ENCODE measurements around the gene MAPKBP1. TPM values are rescaled to one million over a fixed set of nuclear protein-coding genes. Genes with fewer than 3 reads are reported as not detected.

MAPKBP1 gene
- total and polyA plus RNA-seq, 2 of the 4 experiments (the other 2 are of a cell fraction), result 12.5 to 15.3 TPM

GRCh38 chr15:41843571-41843970 lies 69.3 kb downstream of the MAPKBP1 start:
- H4K8ac ChIP-seq (ENCODE audit: low read depth in 2 of 2, low read length in 2 of 2), result no peak overlapping the region
- no peaks in the 10 kb centered on the region for H3K27me3 ChIP-seq (ENCODE audit: control insufficient read depth, insufficient read depth, low read length)
- no peak overlapping the region for H2AK5ac ChIP-seq (ENCODE audit: low read depth, low read length)
- WGBS, 2 experiments (ENCODE audit: extremely low coverage in 2 of 2, insufficient read length in 1 of 2), result 100% methylated on average over 1 of the region's 10 CpGs; no CpG with 5 or more reads in 1 of the 2 experiments
- DNase-seq (no peak), ATAC-seq (ENCODE audit: low read depth) (no peak)
- no peak overlapping the region for H3K14ac ChIP-seq (replicated peaks; ENCODE audit: low read depth, low read length)
- H3K4me2 ChIP-seq (ENCODE audit: low read depth, low read length), result no peak overlapping the region
- no peak overlapping the region for H3K27ac ChIP-seq (ENCODE audit: insufficient read depth, low read length)
- peak overlapping the region; percentile 39 for H2AK9ac ChIP-seq (replicated peaks; ENCODE audit: low read depth, low read length, poor library complexity)
- dilution Hi-C loops (cut with HindIII; ENCODE audit: low sequenced_read_pairs, unreplicated experiment) (no loop called here), intact Hi-C loops (cut with micrococcal nuclease) (no loop called here), in situ Hi-C loops (cut with MboI; ENCODE audit: low sequenced_read_pairs) (no loop called here)
- 0 out of 2 replicates have a peak, but pooled peaks cover 9% of the 10 kb centered on the region for H4K20me1 ChIP-seq (ENCODE audit: insufficient read depth, low read length)
- no peak overlapping the region for H4K91ac ChIP-seq (ENCODE audit: insufficient read depth, low read depth, low read length)
- no peak overlapping the region for H3K4ac ChIP-seq (ENCODE audit: low read depth, low read length)
- no peak overlapping the region for H2BK20ac ChIP-seq (ENCODE audit: low read depth, low read length)
- H2BK5ac ChIP-seq (ENCODE audit: low read depth, low read length, poor library complexity, severe bottlenecking), result no peak overlapping the region
- no peak overlapping the region for H3K4me3 ChIP-seq (ENCODE audit: insufficient read depth, low read depth, low read length)
- H4K5ac ChIP-seq (ENCODE audit: low read depth, low read length), result no peak overlapping the region
- peak overlapping the region; percentile 32 for H2AFZ ChIP-seq (replicated peaks; ENCODE audit: low read length, poor library complexity)
- ChIA-PET POLR2A (ENCODE audit: unreplicated experiment) (no interaction called here), CTCF (no interaction called here)
- TF ChIP-seq MAFK (IDR thresholded peaks at IDR 0.05; ENCODE audit: low read depth, low read length), result no peak
- TF ChIP-seq NFE2L2 (IDR thresholded peaks at IDR 0.05; ENCODE audit: low read depth, low read length), result no peak
- no peak for TF ChIP-seq POLR2A (IDR thresholded peaks at IDR 0.05; ENCODE audit: low read depth, low read length)
- no peak for TF ChIP-seq RFX5 (IDR thresholded peaks at IDR 0.05; ENCODE audit: low read depth, low read length)
- no peak for TF ChIP-seq FOS (IDR thresholded peaks at IDR 0.05; ENCODE audit: low read depth, low read length)
- no peak for TF ChIP-seq RAD21 (IDR thresholded peaks at IDR 0.05; ENCODE audit: low read length)
- TF ChIP-seq MAZ (IDR thresholded peaks at IDR 0.05; ENCODE audit: borderline replicate concordance, low read depth, low read length), result no peak
- TF ChIP-seq USF2 (IDR thresholded peaks at IDR 0.05; ENCODE audit: low read depth, low read length), result no peak
- TF ChIP-seq ELK1 (IDR thresholded peaks at IDR 0.05; ENCODE audit: borderline replicate concordance, low read depth, low read length), result no peak
- no peak for TF ChIP-seq CEBPB (IDR thresholded peaks at IDR 0.05; ENCODE audit: low read depth, low read length)
- no peak for TF ChIP-seq CHD1 (IDR thresholded peaks at IDR 0.05; ENCODE audit: low read depth, low read length)
- TF ChIP-seq MXI1 (IDR thresholded peaks at IDR 0.05; ENCODE audit: borderline replicate concordance, low read depth, low read length), result no peak
- TF ChIP-seq CTCF (conservative IDR thresholded peaks at IDR 0.05; ENCODE audit: low read depth, low read length), result no peak
- TF ChIP-seq BHLHE40 (IDR thresholded peaks at IDR 0.05; ENCODE audit: low read depth, low read length), result no peak
- TF ChIP-seq SMC3 (IDR thresholded peaks at IDR 0.05; ENCODE audit: low read depth, low read length), result no peak
- no peak for TF ChIP-seq RCOR1 (IDR thresholded peaks at IDR 0.05; ENCODE audit: insufficient replicate concordance, low read length)
- no TSS peak for BruUV-seq (replicated peaks)
- H3K9me3 ChIP-seq (ENCODE audit: control insufficient read depth, insufficient read depth, low read length), result no peaks in the 10 kb centered on the region
- H3K23ac ChIP-seq (ENCODE audit: low read depth, low read length), result no peak overlapping the region
- no peak overlapping the region for H3K56ac ChIP-seq (ENCODE audit: extremely low read depth, insufficient read depth, low read length)
- no peaks in the 10 kb centered on the region for H3K79me1 ChIP-seq (ENCODE audit: low read depth in 1 of 2, low read length in 2 of 2)
- no peak overlapping the region for H2BK15ac ChIP-seq (ENCODE audit: low read depth, low read length)
- H2BK120ac ChIP-seq (ENCODE audit: low read depth, low read length), result no peak overlapping the region
- no peaks in the 10 kb centered on the region; the same call in 1 of the 2 replicates for H3K4me1 ChIP-seq (ENCODE audit: control insufficient read depth, insufficient read depth, low read length)
- H3K36me3 ChIP-seq (ENCODE audit: control insufficient read depth, insufficient read depth, low read length), result peaks cover 20% of the 10 kb centered on the region
- no peaks in the 10 kb centered on the region for H3K9me1 ChIP-seq (ENCODE audit: insufficient read depth, low read length)
- H3K18ac ChIP-seq (ENCODE audit: low read depth, low read length), result no peak overlapping the region
- H3K9ac ChIP-seq (ENCODE audit: low read depth, low read length), result no peak overlapping the region
